Measurements from ENCODE around the gene ABHD12. TPM values are rescaled to one million over a fixed set of nuclear protein-coding genes. Genes with fewer than 3 reads are reported as not detected.

Gene ABHD12
- total RNA-seq, 1 donor from 2014 or later, result 58.0 TPM

- Mint-ChIP-seq H3K4me3 (no peak overlapping the region), H3K9me3 (no peaks in the 10 kb centered on the region), H3K36me3 (peaks cover 37% of the 10 kb centered on the region), H3K4me1 (no peaks in the 10 kb centered on the region), H3K27ac (no peak overlapping the region), H3K27me3 (ENCODE audit: low read depth) (no peaks in the 10 kb centered on the region)
- DNase-seq (ENCODE audit: low spot score in 2 of 2, unreplicated experiment in 2 of 2), result peak in 1 of 2 experiments; percentile 13
- TF ChIP-seq CTCF (IDR thresholded peaks at IDR 0.05; ENCODE audit: unreplicated experiment), result no peak
Observed at GRCh38 chr20:25285091-25285647, 105.5 kb downstream of the ABHD12 start.

GRCh38 chr20:25284131-25284601 lies 106.5 kb downstream of the ABHD12 start:
- Mint-ChIP-seq H3K9me3 (no peaks in the 10 kb centered on the region), H3K4me1 (no peaks in the 10 kb centered on the region), H3K27ac (no peak overlapping the region), H3K27me3 (ENCODE audit: low read depth) (no peaks in the 10 kb centered on the region), H3K36me3 (peaks cover 38% of the 10 kb centered on the region), H3K4me3 (no peak overlapping the region)
- TF ChIP-seq CTCF (IDR thresholded peaks at IDR 0.05; ENCODE audit: unreplicated experiment), result no peak
- no peak for DNase-seq (ENCODE audit: low spot score in 2 of 2, unreplicated experiment in 2 of 2)

- Mint-ChIP-seq H3K9me3 (no peaks in the 10 kb centered on the region), H3K4me3 (no peak overlapping the region), H3K36me3 (peaks cover 38% of the 10 kb centered on the region), H3K27ac (no peak overlapping the region), H3K4me1 (no peaks in the 10 kb centered on the region), H3K27me3 (ENCODE audit: low read depth) (no peaks in the 10 kb centered on the region)
- TF ChIP-seq CTCF (IDR thresholded peaks at IDR 0.05; ENCODE audit: unreplicated experiment), result no peak
- DNase-seq (ENCODE audit: low spot score in 2 of 2, unreplicated experiment in 2 of 2), result peak in 1 of 2 experiments; percentile 9
Observed at GRCh38 chr20:25283221-25283951, 107.2 kb downstream of the ABHD12 start.

GRCh38 chr20:25282796-25283195 lies 107.8 kb downstream of the ABHD12 start:
- no peak overlapping the region for H3K27ac Mint-ChIP-seq
- H3K36me3 Mint-ChIP-seq, result peaks cover 38% of the 10 kb centered on the region

GRCh38 chr20:25282034-25282781 lies 108.4 kb downstream of the ABHD12 start:
- no peak for TF ChIP-seq CTCF (IDR thresholded peaks at IDR 0.05; ENCODE audit: unreplicated experiment)
- H3K36me3 Mint-ChIP-seq, result peaks cover 38% of the 10 kb centered on the region
- H3K27ac Mint-ChIP-seq, result no peak overlapping the region
- H3K4me1 Mint-ChIP-seq, result no peaks in the 10 kb centered on the region
- H3K4me3 Mint-ChIP-seq, result no peak overlapping the region
- H3K27me3 Mint-ChIP-seq (ENCODE audit: low read depth), result no peaks in the 10 kb centered on the region
- H3K9me3 Mint-ChIP-seq, result no peaks in the 10 kb centered on the region
- DNase-seq (ENCODE audit: low spot score in 2 of 2, unreplicated experiment in 2 of 2), result peak in 1 of 2 experiments; percentile 15

More at GRCh38 chr20:25282796-25283195, 107.8 kb downstream of the ABHD12 start:
- no peaks in the 10 kb centered on the region for H3K27me3 Mint-ChIP-seq (ENCODE audit: low read depth)
- H3K9me3 Mint-ChIP-seq, result no peaks in the 10 kb centered on the region
- H3K4me1 Mint-ChIP-seq, result no peaks in the 10 kb centered on the region
- DNase-seq (ENCODE audit: low spot score in 2 of 2, unreplicated experiment in 2 of 2), result peak in 1 of 2 experiments; percentile 13
- H3K4me3 Mint-ChIP-seq, result no peak overlapping the region
- TF ChIP-seq CTCF (IDR thresholded peaks at IDR 0.05; ENCODE audit: unreplicated experiment), result no peak

Measured in mesothelial cell of epicardium (in vitro differentiated cells).